Vagina (tissue), 2 donors: ENCODE measurements around the gene BSPRY.

Experiments used
- POLR2A ChIP-seq, 2 donors: fragments of 450-650 bp; IDR thresholded peaks; one replicate each; pipeline ENCODE4 v1.6.1; 2017; ENCODE audit warnings: antibody characterized with exemption in 2 of 2, mild to moderate bottlenecking in 2 of 2, moderate library complexity in 2 of 2
- TF ChIP-seq, protein P1 (sequence below), 3 experiments: fragments of 450-650 bp in 2 of 3; fragments of 200-600 bp in 1 of 3; sonication (generic) in 1 of 3; IDR thresholded peaks; one replicate each; pipeline ENCODE4 v1.5.1; 2017 to 2019; ENCODE audit warnings: antibody characterized with exemption in 3 of 3, mild to moderate bottlenecking in 2 of 3, moderate library complexity in 2 of 3

DNA sequence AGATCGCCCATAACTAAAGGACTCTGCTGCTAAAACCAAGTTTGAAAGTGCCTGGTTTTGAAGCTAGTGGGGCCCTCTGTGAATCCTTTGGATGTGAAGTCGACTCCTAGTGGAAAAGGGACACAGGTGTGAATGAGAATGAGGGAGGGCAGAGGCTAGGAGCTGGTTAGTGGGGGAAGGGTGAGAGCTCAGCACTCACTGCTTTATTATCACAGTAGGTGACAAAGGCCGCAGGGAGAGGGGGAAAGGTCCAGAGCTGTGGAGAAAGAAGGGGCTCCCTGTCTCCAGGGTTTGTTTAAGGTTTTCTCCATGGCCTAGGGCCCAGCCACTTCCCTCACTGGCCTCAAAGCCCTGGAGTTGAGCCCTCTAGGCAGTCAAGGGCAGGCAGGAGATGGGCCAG, 23.9 kb downstream of the BSPRY start:
- TF ChIP-seq, protein P1, sequence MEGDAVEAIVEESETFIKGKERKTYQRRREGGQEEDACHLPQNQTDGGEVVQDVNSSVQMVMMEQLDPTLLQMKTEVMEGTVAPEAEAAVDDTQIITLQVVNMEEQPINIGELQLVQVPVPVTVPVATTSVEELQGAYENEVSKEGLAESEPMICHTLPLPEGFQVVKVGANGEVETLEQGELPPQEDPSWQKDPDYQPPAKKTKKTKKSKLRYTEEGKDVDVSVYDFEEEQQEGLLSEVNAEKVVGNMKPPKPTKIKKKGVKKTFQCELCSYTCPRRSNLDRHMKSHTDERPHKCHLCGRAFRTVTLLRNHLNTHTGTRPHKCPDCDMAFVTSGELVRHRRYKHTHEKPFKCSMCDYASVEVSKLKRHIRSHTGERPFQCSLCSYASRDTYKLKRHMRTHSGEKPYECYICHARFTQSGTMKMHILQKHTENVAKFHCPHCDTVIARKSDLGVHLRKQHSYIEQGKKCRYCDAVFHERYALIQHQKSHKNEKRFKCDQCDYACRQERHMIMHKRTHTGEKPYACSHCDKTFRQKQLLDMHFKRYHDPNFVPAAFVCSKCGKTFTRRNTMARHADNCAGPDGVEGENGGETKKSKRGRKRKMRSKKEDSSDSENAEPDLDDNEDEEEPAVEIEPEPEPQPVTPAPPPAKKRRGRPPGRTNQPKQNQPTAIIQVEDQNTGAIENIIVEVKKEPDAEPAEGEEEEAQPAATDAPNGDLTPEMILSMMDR (IDR thresholded peaks at IDR 0.05) = no peak
- TF ChIP-seq POLR2A (IDR thresholded peaks at IDR 0.05) = no peak
